GM12878 (cell line): ENCODE data around the gene PLET1. TPM values are rescaled to one million over a fixed set of nuclear protein-coding genes. Genes with fewer than 3 reads are reported as not detected.

Source experiments
- ATAC-seq: fragments of 200-7000 bp; cut with Tn5 transposase; 3 replicates; pipeline ENCODE4 v1.9.1; 2020; ENCODE audit warnings: mild to moderate bottlenecking, moderate library complexity
- BruUV-seq: library from RNA; stranded (reverse); fragments of 400-500 nt; replicated peaks from 2 replicates; lab custom pipeline; 2021; lab: Mats Ljungman, UMichigan
- CTCF ChIA-PET: fragments of 300-600 bp; sonication (Branson Sonifier 250); formaldehyde crosslinking; extraction: SDS; loops from one replicate; lab custom pipeline; 2021; ENCODE audit warnings: inconsistent platforms; lab: Yijun Ruan, JAX
- POLR2A ChIA-PET: fragments of 350-600 bp; formaldehyde crosslinking; extraction: SDS; loops from one replicate; lab custom pipeline; 2021; ENCODE audit warnings: inconsistent platforms; lab: Charles Lee
- RAD21 ChIA-PET: fragments of 300-600 bp; sonication (Branson Sonifier 250); formaldehyde crosslinking; loops from one replicate; lab custom pipeline; 2023; ENCODE audit warnings: antibody characterized with exemption; ENCODE audit not compliant: unreplicated experiment; lab: Charles Lee
- SMC1A ChIA-PET: fragments of 300-600 bp; sonication (Branson Sonifier 250); formaldehyde crosslinking; loops from one replicate; lab custom pipeline; 2023; ENCODE audit not compliant: unreplicated experiment, uncharacterized antibody; lab: Charles Lee
- DNase-seq: peaks from one replicate; pipeline ENCODE4 v3.0.0-alpha.2; 2011; ENCODE audit warnings: low read depth, low spot score
- FAIRE-seq: peaks from 3 replicates; lab custom pipeline; 2011; peaks lifted over from hg19 to GRCh38; lab: Jason Lieb, UNC
- H2AFZ ChIP-seq: 2 replicates; pipeline ENCODE4 v1.6.0; 2011; ENCODE audit warnings: low read depth, low read length, control low read depth; ENCODE audit not compliant: control insufficient read depth
- H3K27ac ChIP-seq: 2 replicates; pipeline ENCODE4 v1.5.1; 2011; ENCODE audit warnings: control low read depth; ENCODE audit not compliant: control insufficient read depth, insufficient read depth
- H3K27me3 ChIP-seq, 2 experiments: replicated peaks in 1 of 2; 2 replicates each; pipeline versions ENCODE4 v1.6.0 to v1.6.1; 2011; ENCODE audit warnings: low read length in 1 of 2; ENCODE audit not compliant: control insufficient read depth in 2 of 2, insufficient read depth in 2 of 2
- H3K36me3 ChIP-seq, 2 experiments: 2 replicates each; pipeline ENCODE4 v1.5.1; 2011; ENCODE audit warnings: low read length in 1 of 2; ENCODE audit not compliant: control insufficient read depth in 2 of 2, insufficient read depth in 2 of 2
- H3K4me1 ChIP-seq: 2 replicates; pipeline ENCODE4 v1.6.1; 2011; ENCODE audit warnings: mild to moderate bottlenecking, low read length, moderate library complexity, mixed read lengths; ENCODE audit not compliant: control insufficient read depth, insufficient read depth
- H3K4me2 ChIP-seq: 2 replicates; pipeline ENCODE4 v1.6.0; 2011; ENCODE audit warnings: control low read depth; ENCODE audit not compliant: control insufficient read depth, insufficient read depth
- H3K4me3 ChIP-seq: fragments of 200-600 bp; sonication (generic); 2 replicates; pipeline ENCODE4 v1.5.1; 2016
- H3K79me2 ChIP-seq: 2 replicates; pipeline ENCODE4 v1.6.0; 2011; ENCODE audit warnings: low read length; ENCODE audit not compliant: control insufficient read depth, insufficient read depth
- H3K9ac ChIP-seq: 2 replicates; pipeline ENCODE4 v1.8.0; 2011; ENCODE audit warnings: low read length, control low read depth, mixed read lengths; ENCODE audit not compliant: control insufficient read depth, insufficient read depth
- H3K9me3 ChIP-seq: replicated peaks from 3 replicates; pipeline ENCODE4 v1.5.1; 2011; ENCODE audit warnings: mild to moderate bottlenecking, low read length; ENCODE audit not compliant: control insufficient read depth, insufficient read depth
- H4K20me1 ChIP-seq: 2 replicates; pipeline ENCODE4 v1.6.0; 2011; ENCODE audit not compliant: control insufficient read depth, insufficient read depth
- BCL11A ChIP-seq: IDR thresholded peaks from 2 replicates; pipeline ENCODE4 v1.6.1; 2011; ENCODE audit warnings: low read depth, low read length
- BRCA1 ChIP-seq: IDR thresholded peaks from 2 replicates; pipeline ENCODE4 v1.6.1; 2011; ENCODE audit warnings: low read depth, low read length, improper control_type of control experiment
- CHD1 ChIP-seq: IDR thresholded peaks from 2 replicates; pipeline ENCODE4 v1.6.1; 2012; ENCODE audit warnings: low read depth, low read length, improper control_type of control experiment
- CREM ChIP-seq: IDR thresholded peaks from 2 replicates; pipeline ENCODE4 v1.6.1; 2014; ENCODE audit warnings: antibody characterized with exemption, low read depth
- E2F4 ChIP-seq: IDR thresholded peaks from 2 replicates; pipeline ENCODE4 v1.6.1; 2012; ENCODE audit warnings: low read depth, low read length, improper control_type of control experiment
- EP300 ChIP-seq, 2 experiments: fragments of 150-350 bp in 1 of 2; IDR thresholded peaks; 2 replicates each; pipeline ENCODE4 v1.6.1; 2011 to 2012; ENCODE audit warnings: low read depth in 2 of 2, low read length in 2 of 2, borderline replicate concordance in 1 of 2, improper control_type of control experiment in 1 of 2, inconsistent platforms in 1 of 2; ENCODE audit not compliant: control insufficient read depth in 1 of 2
- HCFC1 ChIP-seq: fragments of 150-350 bp; IDR thresholded peaks from 2 replicates; pipeline ENCODE4 v1.6.1; 2014; ENCODE audit warnings: low read length
- MTA2 ChIP-seq: fragments of 450-650 bp; IDR thresholded peaks from 2 replicates; pipeline ENCODE4 v1.6.1; 2016; ENCODE audit warnings: low read depth, mild to moderate bottlenecking, moderate library complexity
- NR2C2 ChIP-seq: IDR thresholded peaks from 2 replicates; pipeline ENCODE4 v1.6.1; 2011; ENCODE audit warnings: borderline replicate concordance, low read depth; ENCODE audit not compliant: control insufficient read depth, insufficient read length
- STAT1 ChIP-seq: fragments of 450-650 bp; conservative IDR thresholded peaks from 2 replicates; pipeline ENCODE4 v1.6.1; 2014; ENCODE audit warnings: antibody characterized with exemption, mild to moderate bottlenecking
- USF1 ChIP-seq: IDR thresholded peaks from 2 replicates; pipeline ENCODE4 v1.6.1; 2011; ENCODE audit warnings: borderline replicate concordance, low read depth, mild to moderate bottlenecking, moderate library complexity, mixed read lengths, low read length; ENCODE audit not compliant: insufficient read depth; ENCODE audit errors: extremely low read length
- ZBTB33 ChIP-seq: fragments of 450-650 bp; IDR thresholded peaks from 2 replicates; pipeline ENCODE4 v1.6.1; 2017; ENCODE audit warnings: mild to moderate bottlenecking
- ZNF207 ChIP-seq: fragments of 450-650 bp; IDR thresholded peaks from 2 replicates; pipeline ENCODE4 v1.6.1; 2014; ENCODE audit warnings: antibody characterized with exemption, mild to moderate bottlenecking, borderline replicate concordance
- WGBS: methylation state at CpG from one replicate; pipeline ENCODE4 v1.1.6; 2016; ENCODE audit warnings: low lambda C conversion rate; ENCODE audit not compliant: insufficient replicate concordance, insufficient coverage; ENCODE audit errors: missing lambda C conversion rate; 5-methylcytosine and 5-hydroxymethylcytosine counted together
- in situ Hi-C: fragments of 300-500 bp; cut with MboI; formaldehyde crosslinking; loops from 9 replicates; pipeline ENCODE4 v1.14.3; 2018; ENCODE audit warnings: mixed read lengths
- intact Hi-C: fragments of 100-400 bp; cut with micrococcal nuclease; formaldehyde crosslinking; loops from one replicate; pipeline ENCODE4 v1.14.2; 2022; ENCODE audit not compliant: unreplicated experiment
- polyA plus RNA-seq, 11 experiments: library from polyadenylated mRNA; depleted of rRNA in 4 of 11; unstranded in 6 of 11; stranded (reverse) in 5 of 11; fragments of >200 nt; fragmentation: Nextera tagmentation in 4 of 11; fragmentation: Illumina TruSeq in 1 of 11; extraction: Ambion mirVana in 4 of 11; extraction: Trizol in 1 of 11; gene quantifications; 1 replicate in 1 of 11; 2 replicates in 10 of 11; pipeline versions ENCODE4 v1.2.1 to v1.2.3, GENCODE V29; 2011 to 2016; ENCODE audit warnings: inconsistent platforms in 2 of 11, missing spikeins in 2 of 11, low read depth in 1 of 11
- total RNA-seq, 4 experiments: library from RNA; depleted of rRNA in 3 of 4; stranded (reverse); fragments of >200 nt in 3 of 4; fragmentation: Illumina TruSeq in 1 of 4; extraction: Trizol in 1 of 4; gene quantifications; 2 replicates each; pipeline versions ENCODE4 v1.2.1 to v1.2.3, GENCODE V29; 2013 to 2021
- TF ChIP-seq, protein P1 (sequence below), 3 experiments: IDR thresholded peaks in 2 of 3; conservative IDR thresholded peaks in 1 of 3; 2 replicates each; pipeline ENCODE4 v1.5.1; 2011; ENCODE audit warnings: low read depth in 3 of 3, low read length in 3 of 3, mild to moderate bottlenecking in 3 of 3, control low read depth in 2 of 3, moderate library complexity in 2 of 3, inconsistent platforms in 1 of 3, mixed read lengths in 1 of 3; ENCODE audit not compliant: control insufficient read depth in 2 of 3, insufficient read depth in 1 of 3; ENCODE audit errors: extremely low read depth in 1 of 3

The PLET1 gene
- total and polyA plus RNA-seq, 10 of the 15 experiments (the other 5 are each of a cell fraction or from before 2014, with no cell fraction given) = not detected

- TF ChIP-seq STAT1 (no peak), EP300 (IDR thresholded peaks at IDR 0.05; ENCODE audit: borderline replicate concordance in 1 of 2, control insufficient read depth in 1 of 2, low read depth in 2 of 2, low read length in 2 of 2) (no peak), USF1 (no peak)
- TF ChIP-seq, all 136 proteins: peak for 0
These were observed 35.0 kb downstream of the PLET1 start (continued) for GRCh38 chr11:112225753-112226061.

- no peaks in the 10 kb centered on the region for H3K27me3 ChIP-seq
- ChIA-PET CTCF (interaction anchor here (1.5 to 16.3 kb wide), 2 partner anchors 59 to 1066 kb away, joined by 3 to 314 read pairs; no protein-coding TSS in a partner anchor), RAD21 (interaction anchor here (2.5 kb wide), 1 partner anchor 55 kb away, joined by 16 read pairs; no protein-coding TSS in a partner anchor), POLR2A (interaction anchor here (1.0 kb wide), 1 partner anchor 9 kb away, joined by 4 read pairs; no protein-coding TSS in a partner anchor), SMC1A (interaction anchor here (0.7 to 13.1 kb wide), 3 partner anchors 47 to 56 kb away, joined by 3 to 161 read pairs (median 5); no protein-coding TSS in a partner anchor)
- no peaks in the 10 kb centered on the region for H4K20me1 ChIP-seq
- no peaks in the 10 kb centered on the region; a peak in 1 of 4 replicates for H3K36me3 ChIP-seq
- no peak overlapping the region for H3K9ac ChIP-seq
- intact Hi-C loops (loop anchor here (10.0 kb wide), 2 partner anchors 349 to 571 kb away; partner anchors contain the start of genes ALG9, CFAP68 and FDXACB1), in situ Hi-C loops (loop anchor here (5.0 to 10.0 kb wide), 2 partner anchors 53 to 1061 kb away; no protein-coding TSS in a partner anchor)
- no peaks in the 10 kb centered on the region for H3K9me3 ChIP-seq
- peaks cover 7% of the 10 kb centered on the region for H3K4me1 ChIP-seq
- no peak overlapping the region for H3K27ac ChIP-seq
- no peak for ATAC-seq
- no peak for DNase-seq
- no peak overlapping the region for H3K4me2 ChIP-seq
- WGBS = 78% methylated on average over 5 of the region's 5 CpGs
- no peak overlapping the region for H3K4me3 ChIP-seq
- FAIRE-seq = no peak
- no peak overlapping the region for H2AFZ ChIP-seq
- no TSS peak for BruUV-seq
- H3K79me2 ChIP-seq = peaks cover 21% of the 10 kb centered on the region
- TF ChIP-seq E2F4 (no peak), CREM (no peak), BCL11A (no peak), HCFC1 (no peak), NR2C2 (no peak), BRCA1 (no peak), ZBTB33 (no peak), ZNF207 (no peak), MTA2 (no peak), CHD1 (no peak)
- TF ChIP-seq, protein P1, sequence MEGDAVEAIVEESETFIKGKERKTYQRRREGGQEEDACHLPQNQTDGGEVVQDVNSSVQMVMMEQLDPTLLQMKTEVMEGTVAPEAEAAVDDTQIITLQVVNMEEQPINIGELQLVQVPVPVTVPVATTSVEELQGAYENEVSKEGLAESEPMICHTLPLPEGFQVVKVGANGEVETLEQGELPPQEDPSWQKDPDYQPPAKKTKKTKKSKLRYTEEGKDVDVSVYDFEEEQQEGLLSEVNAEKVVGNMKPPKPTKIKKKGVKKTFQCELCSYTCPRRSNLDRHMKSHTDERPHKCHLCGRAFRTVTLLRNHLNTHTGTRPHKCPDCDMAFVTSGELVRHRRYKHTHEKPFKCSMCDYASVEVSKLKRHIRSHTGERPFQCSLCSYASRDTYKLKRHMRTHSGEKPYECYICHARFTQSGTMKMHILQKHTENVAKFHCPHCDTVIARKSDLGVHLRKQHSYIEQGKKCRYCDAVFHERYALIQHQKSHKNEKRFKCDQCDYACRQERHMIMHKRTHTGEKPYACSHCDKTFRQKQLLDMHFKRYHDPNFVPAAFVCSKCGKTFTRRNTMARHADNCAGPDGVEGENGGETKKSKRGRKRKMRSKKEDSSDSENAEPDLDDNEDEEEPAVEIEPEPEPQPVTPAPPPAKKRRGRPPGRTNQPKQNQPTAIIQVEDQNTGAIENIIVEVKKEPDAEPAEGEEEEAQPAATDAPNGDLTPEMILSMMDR (IDR thresholded peaks at IDR 0.05 in 2 of 3, conservative IDR thresholded peaks at IDR 0.05 in 1 of 3; ENCODE audit: control insufficient read depth in 2 of 3, extremely low read depth in 1 of 3, insufficient read depth in 1 of 3, low read depth in 3 of 3, low read length in 3 of 3) = no peak
These were observed 36.7 kb downstream of the PLET1 start for GRCh38 chr11:112223754-112224532.
